ENCODE measurements around the gene ORM2. TPM values are rescaled to one million over a fixed set of nuclear protein-coding genes. Genes with fewer than 3 reads are reported as not detected.

Gene ORM2
- total RNA-seq, 2 donors from 2014 or later: 0.59 to 0.80 TPM

- Mint-ChIP-seq H3K27ac (no peak overlapping the region), H3K4me1 (no peaks in the 10 kb centered on the region), H3K9me3 (no peaks in the 10 kb centered on the region), H3K27me3 (ENCODE audit: insufficient read depth) (no peaks in the 10 kb centered on the region), H3K36me3 (ENCODE audit: low read depth) (peaks cover 20% of the 10 kb centered on the region), H3K4me3 (no peak overlapping the region)
- Histone ChIP-seq H3K9ac (ENCODE audit: extremely low read depth, low read length, poor library complexity, severe bottlenecking) (no peak overlapping the region), H3K9me3 (ENCODE audit: control insufficient read depth, low read length) (no peaks in the 10 kb centered on the region), H3K4me3 (ENCODE audit: low read length) (no peak overlapping the region), H3K27me3 (ENCODE audit: control insufficient read depth, insufficient read depth, low read length, poor library complexity, severe bottlenecking) (no peaks in the 10 kb centered on the region), H3K36me3 (ENCODE audit: control insufficient read depth, insufficient read depth, low read length) (peaks cover 15% of the 10 kb centered on the region), H3K27ac (ENCODE audit: low read depth, low read length) (no peak overlapping the region), H3K4me1 (ENCODE audit: control insufficient read depth, insufficient read depth, low read length) (no peaks in the 10 kb centered on the region)
- TF ChIP-seq CTCF (conservative IDR thresholded peaks at IDR 0.05): no peak
- DNase-seq: peak; percentile 31
- 93 to 94% methylated on average over 5 to 8 of the region's 8 CpGs for WGBS, 2 experiments (ENCODE audit: insufficient coverage in 1 of 2, insufficient read length in 1 of 2)
Observed at GRCh38 chr9:114314881-114315722, 14.6 kb upstream of the ORM2 start.

GRCh38 chr9:114315723-114316363, 13.8 kb upstream of the ORM2 start:
- 88 to 93% methylated on average over 5 to 8 of the region's 8 CpGs for WGBS, 2 experiments (ENCODE audit: insufficient coverage in 1 of 2, insufficient read length in 1 of 2)

More at GRCh38 chr9:114315723-114316363, 13.8 kb upstream of the ORM2 start:
- Histone ChIP-seq H3K9ac (ENCODE audit: extremely low read depth, low read length, poor library complexity, severe bottlenecking) (no peak overlapping the region), H3K9me3 (ENCODE audit: control insufficient read depth, low read length) (no peaks in the 10 kb centered on the region), H3K4me1 (ENCODE audit: control insufficient read depth, insufficient read depth, low read length) (no peaks in the 10 kb centered on the region), H3K4me3 (ENCODE audit: low read length) (no peak overlapping the region), H3K27ac (ENCODE audit: low read depth, low read length) (no peak overlapping the region), H3K36me3 (ENCODE audit: control insufficient read depth, insufficient read depth, low read length) (peaks cover 7% of the 10 kb centered on the region), H3K27me3 (ENCODE audit: control insufficient read depth, insufficient read depth, low read length, poor library complexity, severe bottlenecking) (no peaks in the 10 kb centered on the region)
- no peaks in the 10 kb centered on the region for H3K9me3 Mint-ChIP-seq
- TF ChIP-seq CTCF (conservative IDR thresholded peaks at IDR 0.05): no peak
- DNase-seq: no peak
- no peaks in the 10 kb centered on the region for H3K4me1 Mint-ChIP-seq
- H3K27me3 Mint-ChIP-seq (ENCODE audit: insufficient read depth): no peaks in the 10 kb centered on the region
- no peak overlapping the region for H3K27ac Mint-ChIP-seq
- H3K36me3 Mint-ChIP-seq (ENCODE audit: low read depth): peaks cover 15% of the 10 kb centered on the region
- no peak overlapping the region for H3K4me3 Mint-ChIP-seq

Data from endodermal cell (in vitro differentiated cells).